ENCODE results near the gene GPSM1.
A peak's percentile ranks its signal among the peaks of the same experiment; 100 is the strongest.

The GPSM1 gene

GRCh38 chr9:136327304-136327974 lies at the start of gene GPSM1:
Gene GPSM1, plus strand, starts transcription at chr9:136327539. Its CDS starts 157 bp downstream, at chr9:136327696.
- DNase-seq: no peak

GRCh38 chr9:136277746-136278145 lies 49.6 kb upstream of the GPSM1 start:
- no peak for DNase-seq

- no peak for DNase-seq
Measured at GRCh38 chr9:136278221-136278620, 49.1 kb upstream of the GPSM1 start.

GRCh38 chr9:136278894-136279293 lies 48.4 kb upstream of the GPSM1 start:
- no peak for DNase-seq

GRCh38 chr9:136279471-136279870 lies 47.9 kb upstream of the GPSM1 start:
- DNase-seq: no peak

- no peak for DNase-seq
Measured at GRCh38 chr9:136280535-136281315, 46.6 kb upstream of the GPSM1 start.

- no peak for DNase-seq
Measured at GRCh38 chr9:136281421-136282271, 45.7 kb upstream of the GPSM1 start.

- DNase-seq: no peak
Measured at GRCh38 chr9:136282272-136282861, 45.0 kb upstream of the GPSM1 start.

GRCh38 chr9:136283291-136284235 lies 43.8 kb upstream of the GPSM1 start:
- peak; percentile 70 for DNase-seq

GRCh38 chr9:136284311-136284710 lies 43.0 kb upstream of the GPSM1 start:
- no peak for DNase-seq

- no peak for DNase-seq
Measured at GRCh38 chr9:136284951-136285350, 42.4 kb upstream of the GPSM1 start.

GRCh38 chr9:136285501-136286358 lies 41.6 kb upstream of the GPSM1 start:
- no peak for DNase-seq

GRCh38 chr9:136286359-136286986 lies 40.9 kb upstream of the GPSM1 start:
- DNase-seq: no peak

- no peak for DNase-seq
Measured at GRCh38 chr9:136286987-136287379, 40.4 kb upstream of the GPSM1 start.

- no peak for DNase-seq
Measured at GRCh38 chr9:136287960-136288753, 39.2 kb upstream of the GPSM1 start.

GRCh38 chr9:136289651-136290507 lies 37.5 kb upstream of the GPSM1 start:
- DNase-seq: no peak

- DNase-seq: no peak
Measured at GRCh38 chr9:136290508-136291000, 36.8 kb upstream of the GPSM1 start.

GRCh38 chr9:136291306-136292025 lies 35.9 kb upstream of the GPSM1 start:
- DNase-seq: no peak
